BE2C (cell line): ENCODE results near the gene SNX2.
A peak's percentile ranks its signal among the peaks of the same experiment; 100 is the strongest.

ENCODE experiments used
- DNase-seq: peaks from one replicate; pipeline ENCODE4 v3.0.0-alpha.2; 2020
- H3K27me3 ChIP-seq: fragments of 250-450 bp; sonication (Bioruptor Pico); 2 replicates; pipeline ENCODE4 v1.5.1; 2020; ENCODE audit warnings: mild to moderate bottlenecking
- H3K36me3 ChIP-seq: fragments of 250-450 bp; sonication (Bioruptor Pico); 2 replicates; pipeline ENCODE4 v1.5.1; 2020; ENCODE audit warnings: mild to moderate bottlenecking
- H3K4me1 ChIP-seq: fragments of 250-450 bp; sonication (Bioruptor Pico); 2 replicates; pipeline ENCODE4 v1.5.1; 2020
- H3K4me3 ChIP-seq: 2 replicates; pipeline ENCODE4 v1.5.1; 2011; ENCODE audit warnings: low read depth, low read length
- H3K9me3 ChIP-seq: fragments of 250-450 bp; sonication (Bioruptor Pico); 2 replicates; pipeline ENCODE4 v1.5.1; 2020
- CTCF ChIP-seq: IDR thresholded peaks from 2 replicates; pipeline ENCODE4 v1.5.1; 2012; ENCODE audit warnings: mild to moderate bottlenecking, low read depth, low read length

The SNX2 gene

GRCh38 chr5:122839731-122840130, 64.9 kb downstream of the SNX2 start:
- Histone ChIP-seq H3K4me1 (no peaks in the 10 kb centered on the region), H3K36me3 (no peaks in the 10 kb centered on the region), H3K27me3 (no peaks in the 10 kb centered on the region), H3K9me3 (no peaks in the 10 kb centered on the region), H3K4me3 (no peak overlapping the region)
- TF ChIP-seq CTCF = no peak
- no peak for DNase-seq

GRCh38 chr5:122842016-122842580, 67.2 kb downstream of the SNX2 start:
- DNase-seq = no peak
- TF ChIP-seq CTCF = no peak
- H3K4me3 ChIP-seq = no peak overlapping the region
- H3K36me3 ChIP-seq = no peaks in the 10 kb centered on the region
- no peaks in the 10 kb centered on the region for H3K27me3 ChIP-seq
- no peaks in the 10 kb centered on the region for H3K9me3 ChIP-seq
- H3K4me1 ChIP-seq = no peaks in the 10 kb centered on the region

- no peaks in the 10 kb centered on the region for H3K27me3 ChIP-seq
- no peak for TF ChIP-seq CTCF
- no peak for DNase-seq
- no peaks in the 10 kb centered on the region for H3K4me1 ChIP-seq
- no peaks in the 10 kb centered on the region for H3K9me3 ChIP-seq
- H3K36me3 ChIP-seq = no peaks in the 10 kb centered on the region
- peak overlapping the region; percentile 84 for H3K4me3 ChIP-seq
Measured at GRCh38 chr5:122844136-122844909, 69.4 kb downstream of the SNX2 start.

GRCh38 chr5:122844910-122845228, 70.0 kb downstream of the SNX2 start:
- no peaks in the 10 kb centered on the region for H3K27me3 ChIP-seq
- peak overlapping the region; percentile 84 for H3K4me3 ChIP-seq
- no peaks in the 10 kb centered on the region for H3K9me3 ChIP-seq
- no peaks in the 10 kb centered on the region for H3K4me1 ChIP-seq
- no peak for TF ChIP-seq CTCF
- DNase-seq = no peak
- H3K36me3 ChIP-seq = no peaks in the 10 kb centered on the region

GRCh38 chr5:122845229-122846050, 70.6 kb downstream of the SNX2 start, which contains the start of gene SNX24:
TSS of gene SNX24 (plus strand) at chr5:122845613. CDS start at chr5:122845634, 21 bp downstream.
- peak within 1 kb of the TSS; percentile 84 for H3K4me3 ChIP-seq
- H3K4me1 ChIP-seq = no peaks in the 10 kb centered on the region
- DNase-seq = peak; percentile 78
- no peak for TF ChIP-seq CTCF
- no peaks in the 10 kb centered on the region for H3K36me3 ChIP-seq
- H3K9me3 ChIP-seq = no peaks in the 10 kb centered on the region
- H3K27me3 ChIP-seq = no peaks in the 10 kb centered on the region
